H1 (cell line): ENCODE measurements around the gene KIR3DL3. TPM values are rescaled to one million over a fixed set of nuclear protein-coding genes. Genes with fewer than 3 reads are reported as not detected.
"Not testable (repeated sequence)": the region's sequence is repeated elsewhere in the genome, so short reads cannot be mapped to it uniquely, and the experiment has no call there.

ENCODE experiments used
- CTCF ChIA-PET: fragments of 300-600 bp; sonication (Branson Sonifier 250); formaldehyde crosslinking; loops from one replicate; lab custom pipeline; 2021; ENCODE audit not compliant: partially characterized antibody; lab: Charles Lee
- POLR2A ChIA-PET: fragments of 300-600 bp; sonication (Branson Sonifier 250); formaldehyde crosslinking; loops from one replicate; lab custom pipeline; 2021; ENCODE audit warnings: inconsistent platforms; ENCODE audit not compliant: partially characterized antibody; lab: Charles Lee
- DNase-seq, 2 experiments: peaks; one replicate each; pipeline versions ENCODE4 v3.0.0 to v3.0.0-alpha.2; 2010 to 2022; ENCODE audit warnings: low spot score in 2 of 2, low read depth in 1 of 2, mixed read lengths in 1 of 2
- FAIRE-seq: peaks from 2 replicates; lab custom pipeline; 2011; peaks lifted over from hg19 to GRCh38; lab: Jason Lieb, UNC
- H2AFZ ChIP-seq: 2 replicates; pipeline ENCODE4 v1.8.1; 2012; ENCODE audit warnings: low read length, inconsistent platforms
- H2AK5ac ChIP-seq: 2 replicates; pipeline ENCODE4 v1.6.1; 2013; ENCODE audit warnings: low read depth, low read length
- H2BK120ac ChIP-seq: replicated peaks from 2 replicates; pipeline ENCODE3; 2013; ENCODE audit warnings: low read depth, low read length, inconsistent platforms
- H2BK12ac ChIP-seq: 2 replicates; pipeline ENCODE4 v1.6.1; 2013; ENCODE audit warnings: low read depth, low read length
- H2BK15ac ChIP-seq: 2 replicates; pipeline ENCODE4 v1.6.1; 2013; ENCODE audit warnings: low read length
- H2BK20ac ChIP-seq: 2 replicates; pipeline ENCODE4 v1.6.1; 2013; ENCODE audit warnings: low read length
- H2BK5ac ChIP-seq: 2 replicates; pipeline ENCODE4 v1.6.1; 2013; ENCODE audit warnings: low read depth, low read length
- H3K14ac ChIP-seq: 2 replicates; pipeline ENCODE4 v1.6.1; 2013; ENCODE audit warnings: inconsistent platforms; ENCODE audit not compliant: insufficient read length
- H3K18ac ChIP-seq: 2 replicates; pipeline ENCODE4 v1.6.1; 2013; ENCODE audit warnings: low read length; ENCODE audit errors: extremely low read depth
- H3K23ac ChIP-seq: 2 replicates; pipeline ENCODE4 v1.6.1; 2013; ENCODE audit warnings: inconsistent platforms; ENCODE audit not compliant: insufficient read length
- H3K23me2 ChIP-seq: 2 replicates; pipeline ENCODE4 v1.6.1; 2013; ENCODE audit warnings: low read depth, low read length
- H3K27ac ChIP-seq: 2 replicates; pipeline ENCODE4 v1.6.1; 2011; ENCODE audit warnings: low read depth, low read length, inconsistent platforms
- H3K27me3 ChIP-seq, 4 experiments: replicated peaks in 1 of 4; 1 replicate in 1 of 4; 2 replicates in 3 of 4; pipeline versions ENCODE4 v1.6.1 to v1.8.1; 2011 to 2013; ENCODE audit warnings: low read length in 3 of 4, mild to moderate bottlenecking in 3 of 4, inconsistent platforms in 2 of 4, mixed read lengths in 2 of 4, moderate library complexity in 1 of 4; ENCODE audit not compliant: control insufficient read depth in 3 of 4, insufficient read depth in 3 of 4; ENCODE audit errors: extremely low read depth in 1 of 4
- H3K36me3 ChIP-seq, 4 experiments: 2 replicates each; pipeline versions ENCODE4 v1.6.1 to v1.8.1; 2011 to 2013; ENCODE audit warnings: mild to moderate bottlenecking in 4 of 4, low read length in 3 of 4, moderate library complexity in 2 of 4, control low read depth in 1 of 4, inconsistent platforms in 1 of 4; ENCODE audit not compliant: insufficient read depth in 4 of 4, control insufficient read depth in 2 of 4
- H3K4ac ChIP-seq: replicated peaks from 2 replicates; pipeline ENCODE3; 2013; ENCODE audit warnings: low read length, low read depth, mixed read lengths, inconsistent platforms; ENCODE audit not compliant: insufficient read length
- H3K4me1 ChIP-seq, 4 experiments: replicated peaks in 1 of 4; 1 replicate in 1 of 4; 2 replicates in 3 of 4; pipeline versions ENCODE4 v1.6.1 to v1.8.1; 2011 to 2013; ENCODE audit warnings: low read length in 3 of 4, inconsistent platforms in 2 of 4, mixed read lengths in 1 of 4; ENCODE audit not compliant: insufficient read depth in 4 of 4, control insufficient read depth in 3 of 4
- H3K4me2 ChIP-seq, 2 experiments: 2 replicates each; pipeline versions ENCODE4 v1.6.1 to v1.8.1; 2011 to 2013; ENCODE audit warnings: low read depth in 2 of 2, low read length in 2 of 2, control low read depth in 1 of 2, inconsistent platforms in 1 of 2, mild to moderate bottlenecking in 1 of 2; ENCODE audit not compliant: insufficient read depth in 1 of 2
- H3K4me3 ChIP-seq, 4 experiments: fragments of 200-600, 300-600 bp in 1 of 4; sonication (generic), shearing (Covaris generic), sonication (Bioruptor Twin) in 1 of 4; 2 replicates each; pipeline versions ENCODE4 v1.5.1 to v1.8.1; 2011 to 2016; ENCODE audit warnings: low read length in 4 of 4, low read depth in 3 of 4, control low read depth in 2 of 4, inconsistent platforms in 2 of 4, mild to moderate bottlenecking in 2 of 4, mixed read lengths in 1 of 4, moderate library complexity in 1 of 4; ENCODE audit not compliant: insufficient read depth in 2 of 4; ENCODE audit errors: extremely low read depth in 1 of 4
- H3K56ac ChIP-seq: replicated peaks from 2 replicates; pipeline ENCODE3; 2013; ENCODE audit warnings: low read depth, mild to moderate bottlenecking, mixed read lengths, low read length, inconsistent platforms; ENCODE audit not compliant: insufficient read length
- H3K79me1 ChIP-seq: 2 replicates; pipeline ENCODE4 v1.6.1; 2013; ENCODE audit warnings: low read depth, low read length, control low read depth
- H3K79me2 ChIP-seq, 2 experiments: 2 replicates each; pipeline versions ENCODE4 v1.6.1 to v1.8.1; 2012 to 2013; ENCODE audit warnings: low read length in 2 of 2, mild to moderate bottlenecking in 2 of 2, inconsistent platforms in 1 of 2; ENCODE audit not compliant: insufficient read depth in 2 of 2, control insufficient read depth in 1 of 2
- H3K9ac ChIP-seq, 4 experiments: replicated peaks in 1 of 4; 1 replicate in 1 of 4; 2 replicates in 3 of 4; pipeline versions ENCODE4 v1.6.1 to v1.8.1; 2011 to 2013; ENCODE audit warnings: low read depth in 3 of 4, low read length in 3 of 4, control low read depth in 2 of 4, mild to moderate bottlenecking in 2 of 4, moderate library complexity in 2 of 4, inconsistent platforms in 1 of 4; ENCODE audit errors: extremely low read depth in 1 of 4
- H3K9me3 ChIP-seq, 2 experiments: 2 replicates each; pipeline versions ENCODE4 v1.6.1 to v1.8.1; 2012 to 2013; ENCODE audit warnings: mild to moderate bottlenecking in 2 of 2, moderate library complexity in 2 of 2, control low read depth in 1 of 2, inconsistent platforms in 1 of 2, low read depth in 1 of 2, low read length in 1 of 2, mixed read lengths in 1 of 2; ENCODE audit not compliant: insufficient read depth in 2 of 2
- H4K20me1 ChIP-seq, 2 experiments: replicated peaks in 1 of 2; 2 replicates each; pipeline versions ENCODE3 to v1.8.1; 2011 to 2013; ENCODE audit warnings: inconsistent platforms in 2 of 2, low read length in 2 of 2, mild to moderate bottlenecking in 1 of 2; ENCODE audit not compliant: insufficient read depth in 2 of 2, control insufficient read depth in 1 of 2
- H4K5ac ChIP-seq: 2 replicates; pipeline ENCODE4 v1.6.1; 2013; ENCODE audit warnings: low read length, low read depth, mixed read lengths, inconsistent platforms; ENCODE audit not compliant: insufficient read length
- H4K8ac ChIP-seq: 2 replicates; pipeline ENCODE4 v1.8.0; 2013; ENCODE audit warnings: mild to moderate bottlenecking, moderate library complexity, low read length, inconsistent platforms; ENCODE audit not compliant: insufficient read depth; ENCODE audit errors: extremely low read depth
- H4K91ac ChIP-seq: replicated peaks from 2 replicates; pipeline ENCODE3; 2013; ENCODE audit warnings: low read length, mixed read lengths, inconsistent platforms; ENCODE audit not compliant: insufficient read length
- WGBS, 2 experiments: shearing (Covaris generic) in 1 of 2; methylation state at CpG; one replicate each; pipeline versions ENCODE4 v1.1.6 to v1.1.7; 2013 to 2015; ENCODE audit warnings: low lambda C conversion rate in 2 of 2, mixed read lengths in 2 of 2, inconsistent platforms in 1 of 2, low coverage in 1 of 2, missing lambda C conversion rate in 1 of 2; ENCODE audit not compliant: insufficient replicate concordance in 2 of 2, insufficient coverage in 1 of 2, insufficient read length in 1 of 2; ENCODE audit errors: extremely low coverage in 1 of 2, missing lambda C conversion rate in 1 of 2; 5-methylcytosine and 5-hydroxymethylcytosine counted together
- polyA plus RNA-seq, 7 experiments: library from polyadenylated mRNA; depleted of rRNA in 3 of 7; stranded (reverse) in 5 of 7; unstranded in 2 of 7; fragments of >200 nt in 5 of 7; fragments of 200-250 nt in 2 of 7; gene quantifications; 1 replicate in 5 of 7; 2 replicates in 1 of 7; 4 replicates in 1 of 7; pipeline versions ENCODE4 v1.2.1 to v1.2.3, GENCODE V29; 2011 to 2013; ENCODE audit warnings: missing spikeins in 2 of 7, mixed read lengths in 2 of 7
- total RNA-seq: library from RNA; stranded (reverse); fragmentation: NEBNext Ultra II Directional; extraction: Animal tissue kit (Norgen Biotek cat#: 25700); gene quantifications from 2 replicates; pipeline ENCODE4 v1.2.1, GENCODE V29; 2021

The KIR3DL3 gene
- total and polyA plus RNA-seq, 2 of the 8 experiments (the other 6 are each of a cell fraction or from before 2014, with no cell fraction given), result not detected

GRCh38 chr19:54778896-54779295 is 54.7 kb downstream of the KIR3DL3 start:
- CTCF ChIA-PET, H3K23me2 ChIP-seq: not testable (repeated sequence)

GRCh38 chr19:54782916-54783315 is 58.7 kb downstream of the KIR3DL3 start:
- H4K5ac ChIP-seq, DNase-seq, H3K4me1 ChIP-seq, CTCF ChIA-PET, POLR2A ChIA-PET, H2BK5ac ChIP-seq, H2AFZ ChIP-seq, H3K4ac ChIP-seq, H3K14ac ChIP-seq, H2BK20ac ChIP-seq, H3K23ac ChIP-seq, H2AK5ac ChIP-seq, H3K27me3 ChIP-seq, FAIRE-seq, H3K27ac ChIP-seq, H3K23me2 ChIP-seq, H3K9ac ChIP-seq, H2BK12ac ChIP-seq, H3K4me2 ChIP-seq, H3K18ac ChIP-seq, H4K8ac ChIP-seq, H3K79me1 ChIP-seq, H3K79me2 ChIP-seq, H4K91ac ChIP-seq, H3K56ac ChIP-seq, H4K20me1 ChIP-seq, H2BK15ac ChIP-seq, H3K36me3 ChIP-seq, H3K4me3 ChIP-seq, H2BK120ac ChIP-seq: not testable (repeated sequence)
- 72% methylated on average over 4 of the region's 4 CpGs; no CpG with 5 or more reads in 1 of the 2 experiments for WGBS, 2 experiments
- H3K9me3 ChIP-seq, result peaks cover 31 to 56% of the 10 kb centered on the region in 2 experiments

More at GRCh38 chr19:54778896-54779295, 54.7 kb downstream of the KIR3DL3 start:
- H2AK5ac ChIP-seq, H3K56ac ChIP-seq, H2BK15ac ChIP-seq, H2BK20ac ChIP-seq, H3K79me1 ChIP-seq, H3K23ac ChIP-seq, H2AFZ ChIP-seq, POLR2A ChIA-PET, H4K20me1 ChIP-seq, H3K4me2 ChIP-seq, H4K5ac ChIP-seq, H3K4me3 ChIP-seq, H3K36me3 ChIP-seq, H2BK5ac ChIP-seq, H3K79me2 ChIP-seq, H4K91ac ChIP-seq, H3K27me3 ChIP-seq, H2BK12ac ChIP-seq, H3K4ac ChIP-seq, H3K9ac ChIP-seq, H3K14ac ChIP-seq, FAIRE-seq, H3K18ac ChIP-seq, H2BK120ac ChIP-seq, DNase-seq, H3K4me1 ChIP-seq, H4K8ac ChIP-seq, H3K27ac ChIP-seq: not testable (repeated sequence)
- H3K9me3 ChIP-seq, result peaks cover 19 to 47% of the 10 kb centered on the region in 2 experiments; a peak in 3 of 4 replicates
- WGBS, 2 experiments, result 84% methylated on average over 7 of the region's 7 CpGs; no CpG with 5 or more reads in 1 of the 2 experiments
